B cell (primary cell): ENCODE results near the gene EPC1. TPM values are rescaled to one million over a fixed set of nuclear protein-coding genes. Genes with fewer than 3 reads are reported as not detected.

Experiments
- ATAC-seq: fragments of 200-7000 bp; cut with Tn5 transposase; one replicate; pipeline ENCODE4 v1.10.0; 2021; ENCODE audit warnings: low read depth, mild to moderate bottlenecking, moderate number of reproducible peaks, moderate library complexity
- CTCF ChIA-PET: fragments of 350-600 bp; sonication (Branson Sonifier 250); formaldehyde crosslinking; loops from one replicate; lab custom pipeline; 2021; ENCODE audit warnings: antibody characterized with exemption, inconsistent platforms; lab: Charles Lee
- POLR2A ChIA-PET: fragments of 350-600 bp; sonication (Branson Sonifier 250); formaldehyde crosslinking; loops from one replicate; lab custom pipeline; 2021; ENCODE audit warnings: antibody characterized with exemption; lab: Charles Lee
- DNase-seq: peaks from one replicate; pipeline ENCODE4 v3.0.0; 2013
- H2AFZ ChIP-seq: 2 replicates; pipeline ENCODE4 v1.6.1; 2012; ENCODE audit warnings: mild to moderate bottlenecking, low read depth, low read length; ENCODE audit not compliant: insufficient read depth, poor library complexity, severe bottlenecking
- H3K27ac ChIP-seq, 2 donors: 1 replicate in 1 of 2; 2 replicates in 1 of 2; pipeline ENCODE4 v1.5.1; 2012 to 2013; ENCODE audit warnings: low read length in 2 of 2, mild to moderate bottlenecking in 2 of 2, moderate library complexity in 1 of 2
- H3K27me3 ChIP-seq, 4 experiments: fragments of 200-600 bp in 1 of 4; sonication (generic) in 1 of 4; replicated peaks in 1 of 4; 1 replicate in 2 of 4; 2 replicates in 2 of 4; pipeline versions ENCODE4 v1.6.1 to v1.7.0; 2013 to 2016; ENCODE audit warnings: low read length in 3 of 4, mild to moderate bottlenecking in 2 of 4, mixed read lengths in 1 of 4, moderate library complexity in 1 of 4; ENCODE audit not compliant: insufficient read depth in 4 of 4, control insufficient read depth in 3 of 4; ENCODE audit errors: control extremely low read depth in 1 of 4
- H3K36me3 ChIP-seq, 2 experiments: replicated peaks in 1 of 2; 1 replicate in 1 of 2; 2 replicates in 1 of 2; pipeline versions ENCODE4 v1.6.1 to v1.7.1; 2013; ENCODE audit warnings: low read length in 1 of 2; ENCODE audit not compliant: insufficient read depth in 2 of 2, control insufficient read depth in 1 of 2; ENCODE audit errors: control extremely low read depth in 1 of 2, extremely low read depth in 1 of 2
- H3K4me1 ChIP-seq, 2 donors: fragments of 200-600 bp in 1 of 2; sonication (generic) in 1 of 2; 1 replicate in 1 of 2; 2 replicates in 1 of 2; pipeline versions ENCODE4 v1.5.1 to v1.6.1; 2013 to 2017; ENCODE audit warnings: low read length in 2 of 2; ENCODE audit not compliant: control insufficient read depth in 2 of 2, insufficient read depth in 2 of 2
- H3K4me2 ChIP-seq: replicated peaks from 2 replicates; pipeline ENCODE3; 2012; ENCODE audit warnings: mild to moderate bottlenecking, low read depth, low read length; ENCODE audit not compliant: poor library complexity, severe bottlenecking
- H3K4me3 ChIP-seq, 5 experiments: fragments of 200-600 bp in 1 of 5; sonication (generic) in 1 of 5; 1 replicate in 3 of 5; 2 replicates in 2 of 5; pipeline versions ENCODE4 v1.5.1 to v1.7.0; 2011 to 2016; ENCODE audit warnings: low read length in 4 of 5, mild to moderate bottlenecking in 4 of 5, low read depth in 2 of 5, control low read depth in 1 of 5, moderate library complexity in 1 of 5; ENCODE audit not compliant: insufficient read depth in 1 of 5; ENCODE audit errors: control extremely low read depth in 1 of 5, extremely low read depth in 1 of 5
- H3K79me2 ChIP-seq: fragments of 200-600 bp; sonication (generic); one replicate; pipeline ENCODE4 v1.6.0; 2016; ENCODE audit warnings: low read length; ENCODE audit not compliant: control insufficient read depth, insufficient read depth
- H3K9ac ChIP-seq: fragments of 200-600 bp; sonication (generic); 2 replicates; pipeline ENCODE4 v1.6.1; 2017; ENCODE audit warnings: mild to moderate bottlenecking, low read length, moderate library complexity
- H3K9me3 ChIP-seq, 3 donors: one replicate each; pipeline versions ENCODE4 v1.6.1 to v1.7.1; 2013; ENCODE audit warnings: low read length in 2 of 3; ENCODE audit not compliant: control insufficient read depth in 2 of 3, insufficient read depth in 1 of 3; ENCODE audit errors: control extremely low read depth in 1 of 3
- H4K20me1 ChIP-seq: 2 replicates; pipeline ENCODE4 v1.6.0; 2012; ENCODE audit warnings: mild to moderate bottlenecking, low read length; ENCODE audit not compliant: insufficient read depth, control insufficient read depth, poor library complexity, severe bottlenecking
- H3K27ac Mint-ChIP-seq: one replicate; pipeline ENCODE4 v1.8.0; 2021; ENCODE audit warnings: mixed read lengths
- H3K27me3 Mint-ChIP-seq: one replicate; pipeline ENCODE4 v1.8.0; 2021; ENCODE audit warnings: mixed read lengths
- H3K4me1 Mint-ChIP-seq: one replicate; pipeline ENCODE4 v1.8.0; 2021; ENCODE audit warnings: mixed read lengths
- H3K4me3 Mint-ChIP-seq: one replicate; pipeline ENCODE4 v1.8.0; 2021; ENCODE audit warnings: mixed read lengths
- H3K9me3 Mint-ChIP-seq: one replicate; pipeline ENCODE4 v1.8.0; 2022; ENCODE audit warnings: mixed read lengths; ENCODE audit not compliant: insufficient read depth
- CTCF ChIP-seq: fragments of 200-600 bp; IDR thresholded peaks from one replicate; pipeline ENCODE4 v1.8.0; 2022; ENCODE audit warnings: antibody characterized with exemption, mild to moderate bottlenecking
- EZH2 ChIP-seq: IDR thresholded peaks from 2 replicates; pipeline ENCODE4 v1.6.1; 2012; ENCODE audit warnings: borderline replicate concordance, low read depth, mild to moderate bottlenecking, moderate library complexity, low read length; ENCODE audit not compliant: insufficient read depth, poor library complexity, severe bottlenecking
- WGBS: methylation state at CpG from one replicate; pipeline ENCODE4 v1.1.5; 2013; ENCODE audit warnings: missing lambda C conversion rate; ENCODE audit not compliant: insufficient coverage; 5-methylcytosine and 5-hydroxymethylcytosine counted together
- intact Hi-C: fragments of 100-400 bp; cut with micrococcal nuclease; formaldehyde crosslinking; loops from one replicate; pipeline ENCODE4 v1.10.0; 2022
- polyA plus RNA-seq: library from polyadenylated mRNA; depleted of rRNA; stranded (reverse); fragments of >200 nt; gene quantifications from 2 replicates; pipeline ENCODE4 v1.2.3, GENCODE V29; 2012
- total RNA-seq, 2 donors: library from RNA; stranded (reverse); fragments of 120-200 nt in 1 of 2; gene quantifications; 1 replicate in 1 of 2; 2 replicates in 1 of 2; pipeline versions ENCODE4 v1.2.3 to v1.2.4, GENCODE V29; 2013 to 2022

EPC1 gene
- total and polyA plus RNA-seq, 2 donors (not counting 1 experiment from before 2014, with no cell fraction given) = 120 to 220 TPM

GRCh38 chr10:32378363-32379317, 31.7 kb upstream of the EPC1 start:
- Histone ChIP-seq H3K36me3 (peaks cover 0 to 1% of the 10 kb centered on the region in 2 experiments), H4K20me1 (no peaks in the 10 kb centered on the region), H3K4me2 (peak overlapping the region; percentile 88), H3K4me3 (peak overlapping the region; percentile 63 to 99 (median 83)), H3K27ac (peak overlapping the region; percentile 73 to 85), H3K9ac (peak overlapping the region; percentile 85), H3K4me1 (peaks cover 10 to 23% of the 10 kb centered on the region in 2 donors), H3K9me3 (peaks cover 0 to 5% (median 0%) of the 10 kb centered on the region in 3 donors), H3K27me3 (no peaks in the 10 kb centered on the region), H2AFZ (peak overlapping the region; percentile 85), H3K79me2 (peaks cover 47% of the 10 kb centered on the region)
- H3K9me3 Mint-ChIP-seq = peaks cover 3% of the 10 kb centered on the region
- ATAC-seq (peak; percentile 95), DNase-seq (peak; percentile 90)
- H3K27me3 Mint-ChIP-seq = no peaks in the 10 kb centered on the region
- ChIA-PET CTCF (interaction anchor here (0.9 to 5.8 kb wide), 11 partner anchors 9 to 188 kb away, joined by 3 to 29 read pairs (median 6); partner anchors contain the start of gene CCDC7), POLR2A (interaction anchor here (0.7 to 2.9 kb wide), 7 partner anchors 20 to 1691 kb away, joined by 3 to 22 read pairs (median 4); partner anchors contain the start of genes CCDC7 and KIF5B)
- no peak overlapping the region for H3K27ac Mint-ChIP-seq
- peaks cover 20% of the 10 kb centered on the region for H3K4me1 Mint-ChIP-seq
- H3K4me3 Mint-ChIP-seq = no peak overlapping the region
- no peak for TF ChIP-seq CTCF
- no peak for TF ChIP-seq EZH2
- WGBS = 0% methylated on average over 9 of the region's 19 CpGs
- intact Hi-C loops = loop anchor here (1.0 to 5.0 kb wide), 6 partner anchors 32 to 1346 kb away; partner anchors contain the start of genes ARHGAP12, CCDC7, ITGB1 and KIF5B
